Middle frontal gyrus (tissue), 1 donor: Measurements from ENCODE around the gene OR10K1.
"Not testable (repeated sequence)": the region's sequence is repeated elsewhere in the genome, so short reads cannot be mapped to it uniquely, and the experiment has no call there.

ENCODE experiments used
- DNase-seq: peaks from one replicate; pipeline ENCODE4 v3.0.0-alpha.2; 2015; ENCODE audit warnings: low spot score; ENCODE audit errors: extremely low spot score

OR10K1 gene, protein sequence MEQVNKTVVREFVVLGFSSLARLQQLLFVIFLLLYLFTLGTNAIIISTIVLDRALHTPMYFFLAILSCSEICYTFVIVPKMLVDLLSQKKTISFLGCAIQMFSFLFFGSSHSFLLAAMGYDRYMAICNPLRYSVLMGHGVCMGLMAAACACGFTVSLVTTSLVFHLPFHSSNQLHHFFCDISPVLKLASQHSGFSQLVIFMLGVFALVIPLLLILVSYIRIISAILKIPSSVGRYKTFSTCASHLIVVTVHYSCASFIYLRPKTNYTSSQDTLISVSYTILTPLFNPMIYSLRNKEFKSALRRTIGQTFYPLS

GRCh38 chr1:158461534-158461933, at the start of gene OR10K1:
TSS of gene OR10K1 (plus strand) at chr1:158461834. CDS start at chr1:158465562, 3,728 bp downstream.
- DNase-seq = no peak

DNA sequence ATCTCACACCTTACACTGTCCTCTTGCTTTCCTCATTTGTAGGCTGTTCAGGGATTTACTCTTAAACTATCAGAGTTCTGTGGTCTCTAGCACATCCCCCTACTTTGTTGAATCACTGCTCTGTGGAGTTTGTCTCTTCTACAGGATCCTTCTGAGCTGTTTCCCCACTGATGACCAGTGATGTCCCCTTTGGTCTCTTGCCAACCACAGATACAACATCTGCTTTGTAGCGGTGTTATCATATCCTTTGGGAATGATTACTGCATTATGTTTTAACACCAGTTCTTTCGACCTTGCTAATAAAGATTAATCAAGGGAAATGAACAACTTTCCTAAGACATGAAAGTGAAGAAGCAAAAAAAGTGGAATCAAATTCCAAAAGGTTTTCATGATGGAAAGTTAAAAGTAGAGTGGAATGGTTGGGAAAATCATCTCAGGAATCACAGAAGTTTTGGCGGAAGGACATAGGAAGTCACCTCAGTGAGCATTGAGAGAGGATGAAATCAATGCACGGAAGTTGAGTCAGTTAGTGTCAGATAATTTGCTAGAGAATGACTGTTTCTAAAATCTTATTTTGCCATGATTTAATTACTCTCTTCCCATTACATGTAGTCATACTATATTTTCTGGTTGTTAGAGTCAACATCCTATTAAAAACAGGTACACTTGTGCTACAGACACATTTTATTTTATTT, 46.8 kb upstream of the OR10K1 start:
- no peak for DNase-seq

GRCh38 chr1:158417586-158417985, 44.0 kb upstream of the OR10K1 start:
- DNase-seq = no peak

DNA sequence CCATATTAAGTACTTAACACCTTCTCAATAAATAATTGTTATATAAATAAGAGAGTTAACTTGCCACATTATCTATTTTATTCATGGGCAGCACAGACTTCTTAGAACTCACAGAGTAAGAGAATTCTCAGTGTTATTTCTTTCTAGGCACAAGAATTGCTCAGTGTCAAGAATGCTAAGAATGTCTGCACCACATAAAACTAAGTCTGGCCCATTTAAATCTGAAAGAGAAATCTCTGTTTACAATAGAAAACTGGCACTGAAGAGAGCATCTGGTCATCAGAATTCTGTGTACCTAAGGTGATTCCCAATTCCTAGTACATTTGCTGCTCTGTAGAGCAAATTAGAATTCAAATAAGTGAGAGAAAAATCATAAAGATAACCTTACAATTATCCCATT, 39.4 kb upstream of the OR10K1 start:
- DNase-seq = no peak

DNA sequence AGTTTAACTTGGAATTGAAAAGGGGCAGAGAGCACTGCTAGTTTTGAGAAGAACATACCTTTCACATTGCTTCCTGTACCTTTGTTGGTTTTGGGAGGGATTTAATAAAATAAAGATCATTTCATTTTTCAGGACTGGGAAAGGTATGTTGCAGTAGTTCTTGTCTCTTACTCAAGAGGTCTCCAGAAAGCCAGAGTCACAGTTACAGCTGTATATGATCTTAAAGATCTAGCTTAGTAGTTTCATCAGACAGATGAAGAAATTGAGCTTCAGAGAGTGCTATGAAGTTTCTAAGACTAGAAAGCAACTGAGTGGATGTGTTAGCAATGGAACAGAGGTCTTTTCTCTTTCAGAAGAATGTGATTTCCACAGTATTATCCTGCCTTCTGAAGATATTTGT, 36.6 kb upstream of the OR10K1 start:
- DNase-seq = no peak

- no peak for DNase-seq
These were observed 35.5 kb upstream of the OR10K1 start, which contains the start of gene OR10K2 for GRCh38 chr1:158426137-158426536. TSS of gene OR10K2 (minus strand) at chr1:158426237. CDS start at chr1:158420866, 5,371 bp downstream.

GRCh38 chr1:158430163-158430562, 31.5 kb upstream of the OR10K1 start:
- DNase-seq = not testable (repeated sequence)

DNA sequence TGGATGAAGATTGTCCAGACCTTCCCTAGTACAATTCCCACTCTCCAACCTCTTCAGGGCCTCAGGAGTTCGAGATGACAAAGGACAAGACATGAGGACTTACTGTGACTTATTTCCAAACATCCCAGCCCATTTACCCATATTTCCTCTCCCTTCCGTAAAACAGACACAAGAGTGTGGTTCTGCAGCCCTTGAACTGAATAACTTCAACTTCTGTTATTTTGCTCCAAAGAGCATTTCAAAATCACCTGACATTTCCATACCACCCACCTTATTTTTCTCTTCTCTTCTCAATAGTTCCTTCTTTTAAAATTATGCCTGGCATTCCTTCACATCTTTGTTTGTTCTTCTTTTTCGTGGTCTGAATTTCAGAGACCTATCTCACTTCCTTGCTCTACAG, 26.9 kb upstream of the OR10K1 start:
- DNase-seq = no peak

- no peak for DNase-seq
These were observed 16.3 kb upstream of the OR10K1 start for GRCh38 chr1:158445376-158445775.

GRCh38 chr1:158454537-158454936, 7.1 kb upstream of the OR10K1 start:
- no peak for DNase-seq

DNA sequence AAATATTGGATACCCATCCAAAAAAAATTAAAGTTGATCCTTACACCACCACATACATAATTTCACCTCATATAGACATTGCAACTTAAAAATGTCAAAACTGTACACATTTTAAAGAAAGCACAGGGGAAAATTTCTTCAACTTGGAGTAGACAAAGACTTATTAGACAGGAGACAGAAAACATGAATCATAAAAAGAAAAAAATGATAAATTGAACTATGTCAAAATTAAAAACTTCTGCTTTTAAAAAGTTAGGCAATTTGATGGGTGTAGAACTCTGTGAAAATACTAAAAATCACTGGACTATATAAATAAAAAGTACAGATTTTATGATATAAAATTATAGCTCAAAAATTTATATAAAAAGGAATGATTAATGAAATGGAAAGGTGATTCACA, 4.4 kb upstream of the OR10K1 start:
- no peak for DNase-seq

DNA sequence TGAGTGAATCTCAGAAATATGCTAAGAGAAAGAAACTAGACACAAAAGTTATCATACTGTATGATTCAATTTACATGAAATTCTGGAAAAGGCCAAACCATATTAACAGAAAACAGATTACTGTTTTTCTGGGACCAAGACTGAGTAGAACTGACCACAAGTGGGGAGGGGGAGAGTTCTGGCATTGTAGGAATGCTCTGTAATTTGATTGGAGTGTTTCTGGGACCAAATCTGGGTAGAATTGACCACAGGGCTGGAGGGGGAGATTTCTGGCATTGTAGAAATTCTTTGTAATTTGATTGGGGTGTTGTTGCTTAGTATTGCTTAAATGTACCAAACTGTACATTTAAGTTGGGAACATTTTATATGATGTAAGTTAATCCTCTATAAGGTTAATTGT, 3.4 kb upstream of the OR10K1 start:
- no peak for DNase-seq

DNA sequence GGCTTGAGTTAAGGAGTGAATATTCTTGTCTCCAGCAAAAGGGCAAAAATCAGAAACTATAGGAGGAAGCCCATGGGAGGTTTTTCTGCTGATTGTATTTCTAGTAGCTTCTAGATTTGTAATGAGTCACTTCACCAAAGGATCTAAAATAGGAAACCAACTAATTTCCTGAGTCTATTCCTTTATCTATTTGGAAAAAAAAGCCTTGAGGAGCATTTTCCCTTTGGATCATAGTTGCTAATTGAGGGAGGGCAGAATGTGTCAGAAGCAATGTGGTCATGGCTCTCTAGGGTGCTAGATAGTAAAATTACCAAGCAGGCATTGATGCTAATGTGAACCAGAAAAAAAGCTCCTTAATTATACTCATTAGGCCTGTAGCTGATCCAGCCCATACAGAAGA, 10.3 kb downstream of the OR10K1 start, which contains the start of gene OR10R2:
Gene OR10R2 (plus strand): TSS at position 301 of the 400 bp plus-strand sequence. CDS start 106 bp downstream, outside the sequence.
- no peak for DNase-seq

- no peak for DNase-seq
These were observed 23.8 kb downstream of the OR10K1 start for GRCh38 chr1:158485455-158485854.

DNA sequence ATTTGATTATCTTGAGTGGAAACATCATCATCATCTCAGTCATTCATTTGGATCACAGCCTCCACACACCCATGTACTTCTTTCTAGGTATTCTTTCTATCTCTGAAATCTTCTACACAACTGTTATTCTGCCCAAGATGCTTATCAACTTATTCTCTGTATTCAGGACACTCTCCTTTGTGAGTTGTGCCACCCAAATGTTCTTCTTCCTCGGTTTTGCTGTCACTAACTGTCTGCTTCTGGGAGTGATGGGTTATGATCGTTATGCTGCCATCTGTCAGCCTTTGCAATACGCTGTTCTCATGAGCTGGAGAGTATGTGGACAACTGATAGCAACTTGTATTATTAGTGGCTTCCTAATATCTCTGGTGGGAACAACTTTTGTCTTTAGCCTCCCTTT, 29.7 kb downstream of the OR10K1 start:
- DNase-seq = no peak

DNA sequence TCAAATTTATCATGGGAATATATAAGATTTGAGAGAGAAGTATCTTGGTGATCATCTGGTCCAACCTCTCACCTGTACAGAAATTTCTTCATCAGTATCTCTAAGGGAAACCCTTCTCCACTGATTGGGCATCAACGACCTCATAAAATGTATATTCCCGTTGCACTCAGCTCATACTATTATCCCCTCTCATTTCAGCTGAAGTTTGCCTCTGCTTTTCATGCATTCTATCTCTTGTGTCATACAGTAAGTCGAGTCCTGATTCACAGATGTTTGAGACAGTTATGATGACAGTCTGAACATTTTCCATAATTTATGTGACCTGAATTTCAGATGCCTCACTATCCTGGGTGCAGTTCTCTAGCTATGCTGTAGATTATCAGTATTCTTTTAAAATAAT, 31.4 kb downstream of the OR10K1 start:
- DNase-seq = no peak

GRCh38 chr1:158494796-158495195, 33.2 kb downstream of the OR10K1 start:
- DNase-seq = no peak

GRCh38 chr1:158496374-158496773, 34.7 kb downstream of the OR10K1 start:
- no peak for DNase-seq

GRCh38 chr1:158506369-158506987, 44.8 kb downstream of the OR10K1 start:
- DNase-seq = no peak

- no peak for DNase-seq
These were observed 45.9 kb downstream of the OR10K1 start for GRCh38 chr1:158507511-158507910.

DNA sequence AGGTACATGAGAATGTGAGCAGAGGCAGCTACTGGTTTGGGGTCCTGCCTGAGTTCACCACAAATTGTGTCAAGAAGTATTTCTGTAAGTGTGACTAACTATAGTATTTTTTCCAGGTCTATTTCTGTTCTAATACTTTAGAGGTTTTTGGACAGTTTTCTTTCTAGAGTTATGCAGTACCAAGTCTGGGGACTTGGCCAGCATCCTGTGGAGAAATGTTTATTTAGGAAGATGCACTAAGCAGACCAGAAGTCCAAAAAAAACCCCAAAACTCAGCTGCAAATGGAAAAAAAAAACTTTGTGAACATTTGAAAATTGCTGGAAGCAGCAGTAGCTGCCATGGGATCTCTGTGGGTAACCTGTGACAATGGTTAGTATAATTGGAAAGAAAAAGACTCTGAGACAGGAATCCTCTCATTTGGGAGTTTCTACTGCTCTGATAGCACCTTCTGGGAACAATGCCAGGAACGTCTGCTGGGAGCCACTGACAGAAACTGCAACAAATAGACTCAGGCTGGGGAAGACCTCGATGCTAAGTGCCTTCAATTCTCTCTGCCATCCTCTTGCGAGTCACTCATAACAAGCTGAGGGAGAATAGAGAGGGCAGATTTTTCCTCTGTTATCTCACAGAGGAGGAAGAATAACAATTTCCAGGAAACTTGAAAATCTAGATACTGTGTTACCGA, 48.0 kb downstream of the OR10K1 start:
- no peak for DNase-seq

GRCh38 chr1:158516966-158517365, 55.3 kb downstream of the OR10K1 start:
- DNase-seq = no peak
